T-helper 17 cell (primary cell): Measurements from ENCODE around the gene DRICH1. TPM values are rescaled to one million over a fixed set of nuclear protein-coding genes. Genes with fewer than 3 reads are reported as not detected.
"Not testable (repeated sequence)": the region's sequence is repeated elsewhere in the genome, so short reads cannot be mapped to it uniquely, and the experiment has no call there.

Source experiments
- ATAC-seq: fragments of 150-1000 bp; cut with Tn5 transposase; 2 replicates; pipeline ENCODE4 v1.10.0; 2021; ENCODE audit warnings: mild to moderate bottlenecking, moderate library complexity
- DNase-seq, 3 donors: peaks; one replicate each; pipeline versions ENCODE4 v3.0.0 to v3.0.0-alpha.2; 2020 to 2021
- H3K9me3 ChIP-seq: one replicate; pipeline ENCODE4 v1.7.0; 2013; ENCODE audit warnings: low read length, mild to moderate bottlenecking; ENCODE audit not compliant: control insufficient read depth, poor library complexity, severe bottlenecking
- H3K27ac Mint-ChIP-seq: one replicate; pipeline ENCODE4 v1.8.0; 2022; ENCODE audit warnings: mild to moderate bottlenecking, moderate library complexity, mixed read lengths
- H3K27me3 Mint-ChIP-seq: one replicate; pipeline ENCODE4 v1.8.0; 2022; ENCODE audit warnings: mixed read lengths
- H3K36me3 Mint-ChIP-seq: one replicate; pipeline ENCODE4 v1.8.0; 2022; ENCODE audit warnings: low read depth, mixed read lengths
- H3K4me1 Mint-ChIP-seq: one replicate; pipeline ENCODE4 v1.8.0; 2022; ENCODE audit warnings: mild to moderate bottlenecking, mixed read lengths
- H3K4me3 Mint-ChIP-seq: one replicate; pipeline ENCODE4 v1.8.0; 2022; ENCODE audit warnings: mild to moderate bottlenecking, moderate library complexity, mixed read lengths
- total RNA-seq, 4 donors: library from RNA in 2 of 4; stranded (reverse) in 2 of 4; gene quantifications; one replicate each; pipeline ENCODE4 v1.2.3 and lab custom pipeline; 2022 to 2026

Gene DRICH1
- total RNA-seq, 2 donors from 2014 or later: 0.42 to 2.5 TPM

DNA sequence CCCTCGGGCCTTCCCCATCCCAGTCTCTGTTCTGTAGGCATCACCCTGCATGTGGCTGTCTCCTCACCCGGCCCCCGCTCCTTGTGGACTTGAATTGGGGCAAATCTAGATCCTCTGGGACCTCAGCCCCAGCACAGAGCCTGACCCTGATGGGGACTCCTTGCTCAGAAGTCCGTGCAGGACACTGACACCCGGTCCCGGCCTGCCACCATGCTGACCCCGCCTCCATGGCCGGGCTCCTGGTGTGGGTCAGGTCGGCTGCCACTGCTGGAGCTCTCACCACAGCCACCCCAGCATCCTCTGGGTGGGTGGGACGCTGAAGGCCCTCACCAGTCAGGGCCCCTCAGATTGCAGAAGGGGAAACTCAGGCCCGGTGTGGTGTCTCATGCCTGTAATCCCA lies 53.8 kb downstream of the DRICH1 start:
- H3K9me3 ChIP-seq: peaks cover 2% of the 10 kb centered on the region
- no peak overlapping the region for H3K4me3 Mint-ChIP-seq
- H3K27ac Mint-ChIP-seq: no peak overlapping the region
- peaks cover 8% of the 10 kb centered on the region for H3K36me3 Mint-ChIP-seq
- DNase-seq (no peak), ATAC-seq (no peak)
- H3K27me3 Mint-ChIP-seq: peaks cover 45% of the 10 kb centered on the region
- H3K4me1 Mint-ChIP-seq: peaks cover 6% of the 10 kb centered on the region

DNA sequence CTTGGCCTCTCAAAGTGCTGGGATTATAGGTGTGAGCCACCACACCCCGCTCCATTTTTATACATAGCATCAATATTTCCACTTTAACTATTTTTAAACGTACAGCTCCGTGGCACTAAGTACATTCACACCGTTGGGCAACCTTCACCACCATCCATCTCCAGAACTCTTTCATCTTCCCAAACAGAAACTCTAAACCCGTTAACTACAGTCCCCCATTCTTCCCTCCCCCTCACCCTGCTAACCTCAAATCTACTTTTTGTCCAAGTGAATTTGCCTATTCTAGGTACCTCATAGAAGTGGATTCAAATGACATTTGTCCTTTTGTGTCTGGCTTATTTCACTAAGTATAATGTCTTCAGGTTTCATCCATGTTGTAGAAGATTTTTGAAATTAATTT lies 55.4 kb downstream of the DRICH1 start:
- Mint-ChIP-seq H3K27ac (no peak overlapping the region), H3K4me3 (no peak overlapping the region), H3K4me1 (peaks cover 6% of the 10 kb centered on the region), H3K36me3 (peaks cover 8% of the 10 kb centered on the region), H3K27me3 (peaks cover 42% of the 10 kb centered on the region)
- DNase-seq (no peak), ATAC-seq (no peak)
- no peaks in the 10 kb centered on the region for H3K9me3 ChIP-seq

DNA sequence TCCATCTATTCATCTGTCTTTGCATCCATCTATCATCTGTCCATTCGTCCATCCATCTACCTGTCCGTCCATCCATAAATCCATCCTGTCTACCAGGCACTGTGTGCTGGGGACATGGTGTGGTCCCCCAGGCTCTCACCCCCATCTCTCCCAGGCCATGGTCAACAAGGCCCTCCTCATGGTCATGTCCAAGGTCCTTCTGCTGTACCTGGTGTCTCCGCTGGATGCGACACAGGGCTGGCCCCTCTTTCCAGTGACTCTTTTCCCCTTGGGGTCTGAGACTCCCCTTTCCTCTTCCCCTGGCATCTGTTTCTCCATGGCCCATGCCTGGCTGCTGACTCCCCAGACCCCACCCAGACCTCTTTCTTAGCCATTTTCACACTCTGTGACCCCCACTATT lies 56.5 kb downstream of the DRICH1 start:
- Mint-ChIP-seq H3K36me3 (peaks cover 8% of the 10 kb centered on the region), H3K27me3 (peaks cover 35% of the 10 kb centered on the region), H3K4me3 (no peak overlapping the region), H3K4me1 (peaks cover 6% of the 10 kb centered on the region), H3K27ac (peak overlapping the region; percentile 62)
- DNase-seq (no peak), ATAC-seq (no peak)
- no peaks in the 10 kb centered on the region for H3K9me3 ChIP-seq

DNA sequence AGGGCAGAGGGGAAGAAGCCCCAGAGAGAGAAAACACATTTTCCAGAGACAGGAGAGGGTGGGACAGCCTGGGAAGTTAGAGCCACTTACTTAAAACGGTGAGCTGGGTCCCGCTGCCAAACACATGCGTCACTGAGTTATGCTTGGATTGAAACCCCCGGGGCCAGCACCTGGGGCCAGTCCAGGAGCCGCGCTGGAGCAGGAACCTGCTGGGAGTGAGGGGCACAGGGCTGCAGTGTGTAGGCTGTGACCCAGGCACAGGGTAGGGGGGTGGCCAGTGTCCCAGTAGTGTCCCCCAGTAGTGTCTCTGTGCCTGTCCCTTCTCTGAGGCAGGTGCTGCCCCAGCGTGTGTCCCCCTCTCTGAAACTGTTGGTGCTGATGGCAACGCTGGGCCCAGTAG lies 57.2 kb downstream of the DRICH1 start:
- no peak overlapping the region for H3K27ac Mint-ChIP-seq
- DNase-seq: no peak
- peaks cover 8% of the 10 kb centered on the region for H3K36me3 Mint-ChIP-seq
- H3K4me3 Mint-ChIP-seq: no peak overlapping the region
- peaks cover 32% of the 10 kb centered on the region for H3K27me3 Mint-ChIP-seq
- H3K9me3 ChIP-seq: no peaks in the 10 kb centered on the region
- peaks cover 6% of the 10 kb centered on the region for H3K4me1 Mint-ChIP-seq
- no peak for ATAC-seq

DNA sequence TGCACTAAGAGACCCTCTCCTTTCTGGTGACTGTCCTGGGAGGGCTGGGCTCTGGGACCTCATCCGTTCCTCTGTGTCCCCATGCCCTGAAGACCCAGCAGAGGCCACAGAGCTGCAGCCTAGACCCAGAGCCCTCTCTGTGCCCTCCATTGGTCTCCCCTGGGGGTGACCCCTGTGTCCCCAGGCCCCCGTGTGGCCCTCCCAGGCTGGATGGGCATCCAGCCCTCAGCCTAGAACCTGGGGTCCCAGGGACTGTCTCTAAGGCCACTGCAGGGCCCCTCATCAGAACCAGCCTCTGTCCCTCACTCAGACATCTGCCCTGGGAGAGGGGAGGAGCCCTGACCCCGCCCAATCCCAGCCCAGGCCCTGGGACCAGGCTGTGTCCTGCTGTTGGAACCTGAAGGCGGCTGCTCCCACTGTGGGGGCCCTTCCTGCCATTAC lies 57.7 kb downstream of the DRICH1 start:
- ATAC-seq (no peak), DNase-seq (no peak)
- H3K36me3 Mint-ChIP-seq: peaks cover 8% of the 10 kb centered on the region

DNA sequence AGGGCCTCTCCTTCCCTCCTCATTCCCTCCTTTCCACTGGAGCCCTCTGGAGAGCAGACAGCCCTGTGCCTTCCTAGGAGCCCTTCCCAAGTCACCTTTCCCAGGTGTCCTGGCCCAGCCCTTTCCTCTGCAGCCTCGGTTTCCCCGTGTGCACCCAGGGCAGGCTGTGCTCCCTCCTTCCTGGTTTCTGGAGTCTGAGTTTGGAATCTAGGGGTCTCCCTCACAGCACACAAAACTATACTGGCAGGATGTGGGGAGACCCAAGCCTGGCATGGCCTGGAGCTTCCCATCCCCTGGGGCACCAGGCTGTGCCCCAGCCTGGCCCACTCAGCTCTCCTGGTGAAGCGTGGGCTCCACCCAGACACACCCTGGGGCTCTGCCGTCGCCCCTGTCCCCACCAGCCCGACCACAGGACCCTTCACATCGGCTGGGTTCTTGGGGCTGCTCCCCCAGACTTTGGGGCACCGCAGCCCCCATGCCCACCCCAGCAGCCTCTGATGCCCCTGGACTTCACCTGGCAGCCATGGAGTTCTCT lies 58.4 kb downstream of the DRICH1 start:
- not testable (repeated sequence) for DNase-seq

More for the DNA sequence above, 57.7 kb downstream of the DRICH1 start:
- peaks cover 6% of the 10 kb centered on the region for H3K4me1 Mint-ChIP-seq
- no peaks in the 10 kb centered on the region for H3K9me3 ChIP-seq
- no peak overlapping the region for H3K4me3 Mint-ChIP-seq
- no peak overlapping the region for H3K27ac Mint-ChIP-seq
- H3K27me3 Mint-ChIP-seq: peaks cover 32% of the 10 kb centered on the region

DNA sequence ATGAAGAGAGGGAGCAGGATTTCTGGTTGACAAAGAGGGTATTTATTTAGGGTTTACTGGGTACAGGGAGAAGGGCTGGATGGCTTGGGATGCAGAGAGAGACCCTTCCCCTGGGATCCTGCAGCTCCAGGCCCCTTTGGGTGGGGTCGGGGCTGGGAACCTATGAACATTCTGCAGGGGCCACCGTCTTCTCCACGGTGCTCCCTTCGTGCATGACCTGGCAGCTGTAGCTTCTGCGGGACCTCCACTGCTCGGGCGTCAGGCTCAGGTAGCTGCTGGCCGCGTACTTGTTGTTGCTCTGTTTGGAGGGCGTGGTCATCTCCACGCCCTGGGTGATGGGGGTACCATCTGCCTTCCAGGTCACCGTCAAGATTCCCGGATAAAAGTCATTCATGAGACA lies 59.0 kb downstream of the DRICH1 start:
- not testable (repeated sequence) for H3K27ac Mint-ChIP-seq, H3K4me1 Mint-ChIP-seq, H3K36me3 Mint-ChIP-seq, ATAC-seq, H3K9me3 ChIP-seq, DNase-seq, H3K4me3 Mint-ChIP-seq
- H3K27me3 Mint-ChIP-seq: peaks cover 31% of the 10 kb centered on the region

More for the DNA sequence above, 58.4 kb downstream of the DRICH1 start:
- H3K36me3 Mint-ChIP-seq, H3K9me3 ChIP-seq, H3K4me1 Mint-ChIP-seq, H3K27ac Mint-ChIP-seq, H3K4me3 Mint-ChIP-seq, ATAC-seq: not testable (repeated sequence)
- H3K27me3 Mint-ChIP-seq: peaks cover 33% of the 10 kb centered on the region

DNA sequence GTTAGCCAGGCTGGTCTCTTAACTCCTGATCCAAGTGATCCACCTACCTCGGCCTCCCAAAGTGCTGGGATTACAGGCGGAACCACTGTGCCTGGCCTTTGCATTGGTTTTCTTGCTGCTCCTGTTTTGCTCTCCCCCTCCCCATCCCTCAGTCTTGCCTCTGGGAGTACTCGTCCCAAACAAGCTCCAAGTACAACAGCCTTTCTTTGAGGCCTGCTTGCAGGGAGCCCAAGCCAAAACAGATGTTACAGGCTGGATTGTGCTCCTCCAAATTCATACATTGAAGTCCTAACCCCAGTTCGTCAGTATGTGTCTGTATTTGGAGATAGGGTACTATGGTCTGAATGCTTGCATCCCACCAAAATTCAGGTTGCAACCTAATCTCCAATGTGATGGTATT lies 60.6 kb downstream of the DRICH1 start:
- no peak for ATAC-seq
- Mint-ChIP-seq H3K4me1 (peaks cover 8% of the 10 kb centered on the region), H3K27ac (no peak overlapping the region), H3K27me3 (peaks cover 32% of the 10 kb centered on the region), H3K4me3 (no peak overlapping the region), H3K36me3 (peaks cover 8% of the 10 kb centered on the region)
- DNase-seq: no peak
- no peaks in the 10 kb centered on the region for H3K9me3 ChIP-seq

DNA sequence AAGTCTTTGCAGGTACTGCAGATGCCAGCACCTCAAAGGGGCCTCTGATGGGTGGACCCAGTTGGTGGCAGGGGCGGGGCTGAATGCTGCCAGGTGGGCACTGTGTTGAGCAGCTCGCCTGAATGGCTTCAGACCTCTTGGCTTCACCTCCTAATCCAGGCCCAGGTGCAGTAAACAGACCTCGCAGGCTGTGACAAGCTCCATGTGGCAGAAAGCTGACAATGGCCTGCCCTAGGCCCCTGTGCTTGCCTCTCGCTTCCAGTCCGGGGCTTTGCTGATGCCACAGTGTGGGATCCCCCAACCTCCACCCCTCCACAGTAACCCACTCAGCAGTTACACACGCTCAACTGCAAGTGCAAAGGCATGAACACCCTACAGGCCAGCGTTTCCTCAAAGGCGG lies 61.4 kb downstream of the DRICH1 start:
- peaks cover 9% of the 10 kb centered on the region for H3K36me3 Mint-ChIP-seq
- H3K27me3 Mint-ChIP-seq: peaks cover 27% of the 10 kb centered on the region
- H3K9me3 ChIP-seq: no peaks in the 10 kb centered on the region
- no peak for ATAC-seq
- peaks cover 10% of the 10 kb centered on the region for H3K4me1 Mint-ChIP-seq
- no peak overlapping the region for H3K27ac Mint-ChIP-seq
- H3K4me3 Mint-ChIP-seq: no peak overlapping the region
- DNase-seq: no peak

DNA sequence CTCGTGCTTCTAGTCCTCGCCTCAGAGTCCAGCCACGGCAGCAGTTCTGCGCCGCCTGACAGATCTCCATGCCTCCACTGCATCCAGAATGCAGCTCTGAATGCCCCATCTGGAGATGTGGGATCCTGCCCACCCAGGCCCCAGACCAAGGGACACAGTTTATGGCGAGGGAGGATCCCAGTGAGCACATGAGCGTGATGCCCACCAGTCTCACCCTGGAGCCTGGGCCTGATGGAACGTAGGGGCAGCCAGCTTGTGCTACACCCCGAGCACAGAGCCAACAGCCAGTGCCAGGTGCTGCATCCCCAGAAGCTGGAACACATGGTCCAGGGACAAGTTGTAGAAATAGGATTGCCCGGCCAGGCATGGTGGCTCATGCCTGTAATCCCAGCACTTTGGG lies 62.4 kb downstream of the DRICH1 start:
- no peak overlapping the region for H3K4me3 Mint-ChIP-seq
- H3K4me1 Mint-ChIP-seq: peaks cover 11% of the 10 kb centered on the region
- H3K9me3 ChIP-seq: no peaks in the 10 kb centered on the region
- DNase-seq (no peak), ATAC-seq (no peak)
- H3K27me3 Mint-ChIP-seq: peaks cover 27% of the 10 kb centered on the region
- H3K27ac Mint-ChIP-seq: no peak overlapping the region
- peaks cover 7% of the 10 kb centered on the region for H3K36me3 Mint-ChIP-seq

DNA sequence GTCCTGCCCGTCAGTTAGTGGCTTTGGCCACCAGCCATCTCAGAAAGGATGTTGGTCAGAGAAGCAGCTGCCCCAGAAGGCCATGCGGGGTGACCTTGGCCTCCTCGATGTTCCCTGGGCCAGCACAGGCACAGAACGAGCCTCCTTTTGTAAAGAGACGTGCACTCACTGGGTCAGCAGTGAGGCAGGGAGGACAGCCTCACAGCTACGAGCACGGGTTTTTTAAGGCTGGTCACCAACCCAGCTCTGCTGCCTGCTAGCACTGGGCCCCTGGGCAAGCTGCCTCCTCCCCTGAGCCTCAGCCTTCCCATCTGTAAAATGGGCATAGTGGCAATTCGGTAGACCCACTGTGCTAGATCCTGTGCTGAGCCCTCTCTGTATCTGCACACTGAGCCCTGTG lies 62.8 kb downstream of the DRICH1 start:
- Mint-ChIP-seq H3K27me3 (peaks cover 31% of the 10 kb centered on the region), H3K27ac (no peak overlapping the region), H3K4me1 (peaks cover 11% of the 10 kb centered on the region), H3K4me3 (no peak overlapping the region), H3K36me3 (peaks cover 7% of the 10 kb centered on the region)
- H3K9me3 ChIP-seq: no peaks in the 10 kb centered on the region
- DNase-seq (no peak), ATAC-seq (no peak)

DNA sequence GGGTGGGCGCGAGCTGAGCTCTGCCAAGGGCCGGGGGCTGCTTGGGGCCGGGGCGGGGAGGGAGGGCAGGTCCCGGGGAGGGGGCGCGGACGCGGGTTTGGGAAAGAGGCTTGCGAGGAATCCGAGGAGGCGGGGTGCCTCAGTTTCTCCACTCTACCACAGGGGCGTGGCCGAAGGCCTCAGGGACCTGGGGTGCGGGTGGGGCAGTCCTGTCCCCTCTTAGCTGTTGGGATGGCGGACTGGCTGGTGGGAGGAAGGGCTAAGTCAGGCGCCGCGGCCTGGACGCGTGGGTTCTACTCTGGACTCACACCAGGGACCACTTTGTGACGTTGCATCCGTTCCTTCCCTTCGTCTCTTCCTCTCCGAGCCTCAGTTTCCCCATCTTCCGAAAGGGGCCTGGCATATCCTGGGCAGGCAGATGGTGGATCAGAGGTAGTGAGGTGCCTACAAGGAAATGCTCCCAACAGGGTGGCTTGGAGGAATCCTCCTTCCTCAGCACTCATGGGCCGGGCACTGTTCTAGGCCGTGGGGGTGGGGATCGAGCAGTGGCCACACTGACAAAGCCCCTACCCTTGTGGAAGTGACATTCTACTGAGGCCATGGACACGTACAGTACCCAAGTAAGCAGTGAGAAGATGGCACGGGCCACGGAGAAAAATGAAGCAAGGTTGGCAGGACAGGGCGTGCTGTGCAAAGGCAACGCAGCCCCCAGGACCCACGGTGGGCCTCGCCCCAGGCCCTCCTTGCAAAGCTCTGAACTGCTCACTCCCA lies 65.2 kb downstream of the DRICH1 start:
- H3K4me1 Mint-ChIP-seq: peaks cover 11% of the 10 kb centered on the region
- no peaks in the 10 kb centered on the region for H3K9me3 ChIP-seq
- H3K27me3 Mint-ChIP-seq: peaks cover 41% of the 10 kb centered on the region
- peaks cover 6% of the 10 kb centered on the region for H3K36me3 Mint-ChIP-seq
- H3K27ac Mint-ChIP-seq: no peak overlapping the region
- H3K4me3 Mint-ChIP-seq: peak overlapping the region; percentile 76
- ATAC-seq: no peak
- DNase-seq: no peak

DNA sequence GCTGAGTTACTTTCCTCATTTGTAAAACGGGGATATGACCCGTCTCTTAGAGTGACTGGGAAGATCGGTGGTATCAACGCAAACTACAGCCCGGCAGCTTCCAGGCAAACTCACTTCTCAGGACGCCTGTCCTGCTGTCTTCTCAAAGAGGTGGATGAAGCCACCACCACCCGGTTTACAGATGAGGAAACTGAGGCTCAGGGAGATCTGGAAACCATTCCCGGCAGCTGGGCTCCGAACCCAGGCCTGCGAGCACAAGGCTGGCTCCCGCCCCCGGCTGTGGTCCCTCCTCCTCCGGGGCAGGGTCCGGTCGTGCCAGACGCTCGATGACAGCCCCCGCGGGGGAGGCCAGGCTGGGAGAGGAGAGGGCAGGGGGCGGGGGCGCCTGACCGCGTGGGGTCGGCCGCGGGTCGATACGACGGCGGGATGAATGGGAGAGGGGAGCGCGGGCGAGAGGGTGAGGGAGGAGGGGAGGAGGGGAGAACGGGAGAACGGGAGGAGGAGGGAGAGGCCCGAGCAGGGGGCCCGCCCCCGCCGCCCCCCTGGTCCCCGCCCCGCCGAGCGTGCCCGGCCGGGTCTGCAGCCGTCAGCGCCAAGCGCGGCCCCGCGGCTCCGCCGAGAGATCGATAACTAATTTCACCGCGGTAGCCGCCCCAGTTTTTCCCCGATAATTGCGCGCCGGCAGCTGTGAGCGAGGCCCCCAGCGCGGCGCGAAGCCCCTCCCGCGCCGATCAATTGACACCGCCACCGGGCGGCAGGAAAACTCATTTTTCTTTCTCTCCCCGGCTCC lies 66.0 kb downstream of the DRICH1 start:
- peaks cover 4% of the 10 kb centered on the region for H3K36me3 Mint-ChIP-seq
- no peak for ATAC-seq
- H3K27ac Mint-ChIP-seq: no peak overlapping the region

More for the DNA sequence above, 66.0 kb downstream of the DRICH1 start:
- H3K4me3 Mint-ChIP-seq: peak overlapping the region; percentile 86
- no peak for DNase-seq
- no peaks in the 10 kb centered on the region for H3K9me3 ChIP-seq
- H3K4me1 Mint-ChIP-seq: peaks cover 11% of the 10 kb centered on the region
- peaks cover 41% of the 10 kb centered on the region for H3K27me3 Mint-ChIP-seq
